Fibroblast of the aortic adventitia (primary cell): ENCODE data around the gene ZNF630. TPM values are rescaled to one million over a fixed set of nuclear protein-coding genes. Genes with fewer than 3 reads are reported as not detected.
"Not testable (repeated sequence)": the region's sequence is repeated elsewhere in the genome, so short reads cannot be mapped to it uniquely, and the experiment has no call there.

ENCODE experiments used
- DNase-seq: peaks from one replicate; pipeline ENCODE4 v3.0.0-alpha.2; 2010; ENCODE audit warnings: low read depth
- H3K4me3 ChIP-seq: 2 replicates; pipeline ENCODE4 v1.5.1; 2011; ENCODE audit warnings: low read depth, mild to moderate bottlenecking, control low read depth, low read length, moderate library complexity
- total RNA-seq: library from RNA; depleted of rRNA; stranded (reverse); fragments of >200 nt; gene quantifications from 2 replicates; pipeline ENCODE4 v1.2.3, GENCODE V29; 2012; ENCODE audit warnings: low replicate concordance

The ZNF630 gene
- total RNA-seq, 1 donor = 0.81 TPM

DNA sequence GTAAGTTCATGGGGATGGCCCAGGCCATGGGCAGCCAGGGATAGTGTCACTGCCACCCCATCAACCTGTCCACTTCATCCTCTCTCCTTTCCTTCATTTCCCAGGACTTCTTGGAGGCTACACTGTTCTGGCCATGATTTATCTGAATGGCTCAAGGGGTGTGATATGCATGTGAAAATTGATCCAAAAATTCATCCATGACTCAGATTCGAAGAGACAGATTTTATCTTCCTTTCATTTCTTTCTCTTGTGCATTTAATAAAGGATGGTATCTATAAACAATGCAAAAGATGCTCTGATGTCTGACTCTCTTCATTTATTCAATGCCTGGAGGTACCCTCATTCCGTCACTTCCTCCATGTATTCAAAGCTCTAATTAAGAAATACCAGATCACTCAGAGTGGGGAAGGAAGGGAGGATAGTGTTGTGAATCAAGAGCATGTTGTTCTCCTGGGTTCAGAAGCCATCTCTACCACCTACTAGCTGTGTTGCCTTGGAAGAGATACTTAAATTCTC is 61.9 kb downstream of the ZNF630 start:
- not testable (repeated sequence) for DNase-seq, H3K4me3 ChIP-seq

Other genes starting within 250 kb of the ZNF630 start
- gene ZNF81, start 234.7 kb downstream of the ZNF630 start, total RNA-seq = 6.1 and 6.2 TPM in 2 replicates
- gene ZNF182, start 67.7 kb downstream of the ZNF630 start, total RNA-seq = 3.0 and 5.4 TPM in 2 replicates
- not detected in 2 replicates for gene SPACA5, start 64.7 kb downstream of the ZNF630 start, total RNA-seq
- not detected in 2 replicates for gene SPACA5B, start 59.0 kb upstream of the ZNF630 start, total RNA-seq
- gene SSX5, start 125.2 kb upstream of the ZNF630 start, total RNA-seq = not detected in 2 replicates
- 0.09 TPM in 1 of 2 replicates, not detected in the other for gene SSX1, start 183.8 kb upstream of the ZNF630 start, total RNA-seq